Activated T-helper 2 cell treated with anti-CD3 and anti-CD28 coated beads, Interferon-gamma antibody, Interleukin-2, Interleukin-4, amounts not matched to agents 10 μg/mL and 5 μg/mL and 100 μg/mL, durations not matched to agents 14 hours and 24 hours and 36 hours (primary cell): ENCODE results near the gene TRPM2. TPM values are rescaled to one million over a fixed set of nuclear protein-coding genes. Genes with fewer than 3 reads are reported as not detected.
A peak's percentile ranks its signal among the peaks of the same experiment; 100 is the strongest.

Experiments
- DNase-seq: peaks from one replicate; pipeline ENCODE4 v3.0.0; 2021; ENCODE audit warnings: low spot score
- H3K27ac Mint-ChIP-seq: one replicate; pipeline ENCODE4 v1.8.0; 2021; ENCODE audit warnings: mixed read lengths
- H3K27me3 Mint-ChIP-seq: one replicate; pipeline ENCODE4 v1.8.0; 2021; ENCODE audit warnings: low read depth, mixed read lengths
- H3K36me3 Mint-ChIP-seq: one replicate; pipeline ENCODE4 v1.8.0; 2021; ENCODE audit warnings: low read depth, mixed read lengths
- H3K4me1 Mint-ChIP-seq: one replicate; pipeline ENCODE4 v1.8.0; 2021; ENCODE audit warnings: low read depth, mixed read lengths
- H3K4me3 Mint-ChIP-seq: one replicate; pipeline ENCODE4 v1.8.0; 2021; ENCODE audit warnings: low read depth, mild to moderate bottlenecking, moderate library complexity, mixed read lengths
- H3K9me3 Mint-ChIP-seq: one replicate; pipeline ENCODE4 v1.8.0; 2021; ENCODE audit warnings: mixed read lengths
- intact Hi-C: fragments of 100-400 bp; cut with micrococcal nuclease; formaldehyde crosslinking; loops from one replicate; pipeline ENCODE4 v1.15.1; 2023
- total RNA-seq: library from RNA; stranded (reverse); gene quantifications from 2 replicates; pipeline ENCODE4 v1.2.3, GENCODE V29; 2022

TRPM2 gene
- total RNA-seq, 1 donor from 2014 or later: 7.3 TPM

- H3K36me3 Mint-ChIP-seq: no peaks in the 10 kb centered on the region
- H3K27ac Mint-ChIP-seq: no peak overlapping the region
- H3K27me3 Mint-ChIP-seq: no peaks in the 10 kb centered on the region
- intact Hi-C loops: no loop called here
- H3K4me3 Mint-ChIP-seq: no peak overlapping the region
- no peaks in the 10 kb centered on the region for H3K4me1 Mint-ChIP-seq
- no peaks in the 10 kb centered on the region for H3K9me3 Mint-ChIP-seq
- DNase-seq: no peak
Measured at GRCh38 chr21:44459712-44460440, 106.5 kb downstream of the TRPM2 start.

- Mint-ChIP-seq H3K27ac (no peak overlapping the region), H3K4me1 (no peaks in the 10 kb centered on the region)
Measured at GRCh38 chr21:44460441-44460755, 107.0 kb downstream of the TRPM2 start.

GRCh38 chr21:44461005-44461404, 107.6 kb downstream of the TRPM2 start:
- H3K27me3 Mint-ChIP-seq: no peaks in the 10 kb centered on the region
- intact Hi-C loops: no loop called here
- no peaks in the 10 kb centered on the region for H3K4me1 Mint-ChIP-seq
- no peak overlapping the region for H3K4me3 Mint-ChIP-seq
- no peaks in the 10 kb centered on the region for H3K9me3 Mint-ChIP-seq
- DNase-seq: no peak
- H3K36me3 Mint-ChIP-seq: no peaks in the 10 kb centered on the region
- no peak overlapping the region for H3K27ac Mint-ChIP-seq

More at GRCh38 chr21:44460441-44460755, 107.0 kb downstream of the TRPM2 start:
- intact Hi-C loops: no loop called here
- Mint-ChIP-seq H3K4me3 (no peak overlapping the region), H3K36me3 (no peaks in the 10 kb centered on the region), H3K27me3 (no peaks in the 10 kb centered on the region), H3K9me3 (no peaks in the 10 kb centered on the region)
- DNase-seq: no peak

GRCh38 chr21:44461464-44462001, 108.1 kb downstream of the TRPM2 start:
- no peaks in the 10 kb centered on the region for H3K27me3 Mint-ChIP-seq
- no peak overlapping the region for H3K4me3 Mint-ChIP-seq
- H3K27ac Mint-ChIP-seq: no peak overlapping the region
- intact Hi-C loops: no loop called here
- no peak for DNase-seq
- H3K9me3 Mint-ChIP-seq: no peaks in the 10 kb centered on the region
- H3K4me1 Mint-ChIP-seq: no peaks in the 10 kb centered on the region
- H3K36me3 Mint-ChIP-seq: no peaks in the 10 kb centered on the region

GRCh38 chr21:44462086-44462833, 108.8 kb downstream of the TRPM2 start:
- Mint-ChIP-seq H3K36me3 (no peaks in the 10 kb centered on the region), H3K27me3 (no peaks in the 10 kb centered on the region), H3K4me1 (no peaks in the 10 kb centered on the region), H3K9me3 (no peaks in the 10 kb centered on the region), H3K4me3 (no peak overlapping the region), H3K27ac (no peak overlapping the region)
- no peak for DNase-seq
- intact Hi-C loops: no loop called here

DNA sequence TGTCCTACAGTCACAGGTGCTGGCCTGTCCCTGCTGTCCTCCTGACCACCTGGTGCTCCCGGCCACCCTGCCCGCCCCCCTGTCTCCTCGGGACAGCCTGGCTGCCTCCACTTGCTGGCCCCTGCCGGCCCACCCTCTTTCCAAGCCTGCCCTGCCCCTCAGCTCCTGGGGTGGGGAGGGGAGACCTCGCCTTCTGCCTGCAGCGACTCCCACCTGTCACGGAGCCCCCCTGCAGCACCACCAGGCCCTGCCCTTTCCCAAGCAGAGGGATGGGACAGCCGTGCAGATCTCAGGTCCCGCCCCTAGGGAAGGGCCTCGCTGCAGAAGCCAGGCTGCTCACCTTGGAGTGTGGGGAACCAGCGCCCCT, 109.4 kb downstream of the TRPM2 start:
- DNase-seq: no peak
- no peak overlapping the region for H3K27ac Mint-ChIP-seq
- no peaks in the 10 kb centered on the region for H3K27me3 Mint-ChIP-seq
- intact Hi-C loops: no loop called here
- no peaks in the 10 kb centered on the region for H3K9me3 Mint-ChIP-seq
- H3K4me3 Mint-ChIP-seq: no peak overlapping the region
- no peaks in the 10 kb centered on the region for H3K36me3 Mint-ChIP-seq
- no peaks in the 10 kb centered on the region for H3K4me1 Mint-ChIP-seq

GRCh38 chr21:44463724-44464123, 110.3 kb downstream of the TRPM2 start:
- H3K4me3 Mint-ChIP-seq: no peak overlapping the region
- no peaks in the 10 kb centered on the region for H3K4me1 Mint-ChIP-seq
- H3K27ac Mint-ChIP-seq: no peak overlapping the region
- H3K27me3 Mint-ChIP-seq: no peaks in the 10 kb centered on the region
- H3K9me3 Mint-ChIP-seq: no peaks in the 10 kb centered on the region
- DNase-seq: no peak
- no peaks in the 10 kb centered on the region for H3K36me3 Mint-ChIP-seq
- intact Hi-C loops: no loop called here

- H3K27ac Mint-ChIP-seq: no peak overlapping the region
- DNase-seq: no peak
- no peaks in the 10 kb centered on the region for H3K9me3 Mint-ChIP-seq
- H3K36me3 Mint-ChIP-seq: no peaks in the 10 kb centered on the region
- no peak overlapping the region for H3K4me3 Mint-ChIP-seq
- intact Hi-C loops: no loop called here
- H3K27me3 Mint-ChIP-seq: no peaks in the 10 kb centered on the region
- H3K4me1 Mint-ChIP-seq: no peaks in the 10 kb centered on the region
Measured at GRCh38 chr21:44464351-44464750, 110.9 kb downstream of the TRPM2 start.

GRCh38 chr21:44466351-44466954, 113.0 kb downstream of the TRPM2 start:
- Mint-ChIP-seq H3K27me3 (no peaks in the 10 kb centered on the region), H3K36me3 (no peaks in the 10 kb centered on the region), H3K9me3 (no peaks in the 10 kb centered on the region), H3K27ac (no peak overlapping the region), H3K4me3 (no peak overlapping the region), H3K4me1 (no peaks in the 10 kb centered on the region)
- intact Hi-C loops: no loop called here
- DNase-seq: no peak

DNA sequence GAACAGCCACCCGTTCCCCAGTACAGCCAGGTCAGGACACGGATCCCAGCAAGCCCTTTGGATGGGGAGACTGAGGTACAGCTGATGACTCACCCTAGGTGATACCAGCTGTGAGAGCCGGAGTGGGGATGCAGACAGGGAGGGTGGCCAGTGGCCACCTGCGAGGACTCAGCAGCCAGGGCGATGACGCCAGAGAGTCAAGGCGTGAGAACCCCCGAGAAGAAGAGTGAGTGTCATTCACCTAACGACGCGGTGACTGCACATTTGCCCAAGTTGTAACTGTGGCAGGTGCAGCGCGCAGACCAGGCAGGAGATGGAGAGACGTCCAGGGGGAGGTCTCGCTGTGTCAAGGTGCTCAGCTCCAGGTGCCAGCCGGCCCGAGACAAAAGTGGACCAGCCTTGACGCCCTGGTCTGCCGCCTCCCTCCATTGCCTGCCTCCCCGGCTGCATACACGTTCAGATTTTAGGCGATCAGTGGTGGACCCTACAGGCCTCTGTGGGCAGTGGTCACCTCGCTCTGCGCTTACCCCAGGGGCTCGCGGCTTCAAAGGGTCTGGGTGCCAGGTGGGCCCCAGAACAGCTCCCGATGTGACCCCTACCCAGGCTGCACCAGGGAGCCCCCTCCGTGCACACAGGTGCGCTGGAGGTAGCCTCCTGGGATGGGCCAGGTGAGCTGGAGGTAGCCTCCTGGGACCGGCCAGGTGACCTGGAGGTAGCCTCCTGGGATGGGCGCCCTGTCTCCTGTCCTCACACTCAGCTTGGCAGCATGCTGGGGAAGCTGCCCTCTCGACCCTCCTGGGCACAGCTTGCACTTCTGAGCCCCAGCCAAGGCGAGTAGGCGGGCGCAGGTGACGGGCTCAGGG, 113.8 kb downstream of the TRPM2 start:
- no peaks in the 10 kb centered on the region for H3K36me3 Mint-ChIP-seq
- H3K9me3 Mint-ChIP-seq: no peaks in the 10 kb centered on the region
- H3K27ac Mint-ChIP-seq: no peak overlapping the region
- peak; percentile 6 for DNase-seq
- intact Hi-C loops: no loop called here
- H3K27me3 Mint-ChIP-seq: peaks cover 2% of the 10 kb centered on the region
- H3K4me1 Mint-ChIP-seq: no peaks in the 10 kb centered on the region
- no peak overlapping the region for H3K4me3 Mint-ChIP-seq

DNA sequence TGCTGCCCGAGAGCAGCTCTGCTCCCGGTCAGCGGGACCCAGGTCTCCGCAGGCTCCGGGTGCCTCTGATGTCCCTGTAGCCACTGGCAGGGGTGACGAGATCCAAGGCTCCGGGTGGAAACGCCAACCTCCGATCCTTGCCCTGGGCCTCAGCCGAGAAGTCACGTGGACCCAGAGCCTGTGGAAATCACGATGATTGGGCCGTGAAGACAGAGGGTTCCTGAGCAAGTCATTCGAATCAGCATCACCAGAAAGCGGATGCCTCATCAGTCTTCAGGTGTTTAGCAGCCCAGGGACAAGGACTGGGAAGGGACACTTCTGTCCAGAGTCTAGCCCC, 114.4 kb downstream of the TRPM2 start:
- Mint-ChIP-seq H3K27ac (no peak overlapping the region), H3K4me3 (no peak overlapping the region), H3K36me3 (no peaks in the 10 kb centered on the region), H3K9me3 (no peaks in the 10 kb centered on the region), H3K4me1 (no peaks in the 10 kb centered on the region), H3K27me3 (peaks cover 2% of the 10 kb centered on the region)
- intact Hi-C loops: no loop called here
- DNase-seq: no peak

- Mint-ChIP-seq H3K27me3 (peaks cover 2% of the 10 kb centered on the region), H3K4me3 (no peak overlapping the region), H3K9me3 (no peaks in the 10 kb centered on the region), H3K4me1 (no peaks in the 10 kb centered on the region), H3K36me3 (no peaks in the 10 kb centered on the region), H3K27ac (no peak overlapping the region)
- no peak for DNase-seq
- intact Hi-C loops: no loop called here
Measured at GRCh38 chr21:44471341-44471740, 117.9 kb downstream of the TRPM2 start.
